ENCODE measurements around the gene CCT8L2.
"Not testable (repeated sequence)": the region's sequence is repeated elsewhere in the genome, so short reads cannot be mapped to it uniquely, and the experiment has no call there.

Gene CCT8L2

GRCh38 chr22:16591136-16591535 is 1.5 kb downstream of the CCT8L2 start:
- H3K4me1 ChIP-seq (ENCODE audit: control insufficient read depth, insufficient read depth, low read length) = not testable (repeated sequence)

GRCh38 chr22:16586991-16587390 is 5.6 kb downstream of the CCT8L2 start:
- H3K36me3 ChIP-seq (ENCODE audit: control insufficient read depth, insufficient read depth, low read length) = no peaks in the 10 kb centered on the region
- H3K4me1 ChIP-seq (ENCODE audit: control insufficient read depth, insufficient read depth, low read length) = no peaks in the 10 kb centered on the region
- H3K4me3 ChIP-seq (ENCODE audit: low read length) = no peak overlapping the region
- no peaks in the 10 kb centered on the region for H3K27me3 ChIP-seq (ENCODE audit: control insufficient read depth, insufficient read depth, low read length)
- H3K9me3 ChIP-seq (ENCODE audit: control insufficient read depth, low read length) = no peaks in the 10 kb centered on the region
- no peak overlapping the region for H3K9ac ChIP-seq (ENCODE audit: low read length)

More at GRCh38 chr22:16591136-16591535, 1.5 kb downstream of the CCT8L2 start:
- H3K36me3 ChIP-seq (ENCODE audit: control insufficient read depth, insufficient read depth, low read length); H3K4me3 ChIP-seq (ENCODE audit: low read length); H3K9me3 ChIP-seq (ENCODE audit: control insufficient read depth, low read length); H3K9ac ChIP-seq (ENCODE audit: low read length); H3K27me3 ChIP-seq (ENCODE audit: control insufficient read depth, insufficient read depth, low read length): not testable (repeated sequence)

- H3K9me3 ChIP-seq (ENCODE audit: control insufficient read depth, low read length) = no peaks in the 10 kb centered on the region
- no peaks in the 10 kb centered on the region for H3K36me3 ChIP-seq (ENCODE audit: control insufficient read depth, insufficient read depth, low read length)
- no peak overlapping the region for H3K4me3 ChIP-seq (ENCODE audit: low read length)
- H3K9ac ChIP-seq (ENCODE audit: low read length) = no peak overlapping the region
- H3K4me1 ChIP-seq (ENCODE audit: control insufficient read depth, insufficient read depth, low read length) = no peaks in the 10 kb centered on the region
- no peaks in the 10 kb centered on the region for H3K27me3 ChIP-seq (ENCODE audit: control insufficient read depth, insufficient read depth, low read length)
Observed at GRCh38 chr22:16586170-16586569, 6.4 kb downstream of the CCT8L2 start.

GRCh38 chr22:16580872-16581271 is 11.7 kb downstream of the CCT8L2 start:
- not testable (repeated sequence) for H3K4me3 ChIP-seq (ENCODE audit: low read length); H3K4me1 ChIP-seq (ENCODE audit: control insufficient read depth, insufficient read depth, low read length); H3K9me3 ChIP-seq (ENCODE audit: control insufficient read depth, low read length); H3K9ac ChIP-seq (ENCODE audit: low read length); H3K27me3 ChIP-seq (ENCODE audit: control insufficient read depth, insufficient read depth, low read length); H3K36me3 ChIP-seq (ENCODE audit: control insufficient read depth, insufficient read depth, low read length)

GRCh38 chr22:16569240-16569834 is 23.3 kb downstream of the CCT8L2 start:
- not testable (repeated sequence) for H3K4me3 ChIP-seq (ENCODE audit: low read length); H3K4me1 ChIP-seq (ENCODE audit: control insufficient read depth, insufficient read depth, low read length); H3K9me3 ChIP-seq (ENCODE audit: control insufficient read depth, low read length); H3K9ac ChIP-seq (ENCODE audit: low read length); H3K27me3 ChIP-seq (ENCODE audit: control insufficient read depth, insufficient read depth, low read length); H3K36me3 ChIP-seq (ENCODE audit: control insufficient read depth, insufficient read depth, low read length)

- H3K4me3 ChIP-seq (ENCODE audit: low read length) = no peak overlapping the region
- H3K9me3 ChIP-seq (ENCODE audit: control insufficient read depth, low read length) = no peaks in the 10 kb centered on the region
- H3K27me3 ChIP-seq (ENCODE audit: control insufficient read depth, insufficient read depth, low read length) = no peaks in the 10 kb centered on the region
- H3K4me1 ChIP-seq (ENCODE audit: control insufficient read depth, insufficient read depth, low read length) = no peaks in the 10 kb centered on the region
- no peaks in the 10 kb centered on the region for H3K36me3 ChIP-seq (ENCODE audit: control insufficient read depth, insufficient read depth, low read length)
- no peak overlapping the region for H3K9ac ChIP-seq (ENCODE audit: low read length)
Observed at GRCh38 chr22:16568425-16568758, 24.2 kb downstream of the CCT8L2 start.

GRCh38 chr22:16567617-16568424 is 24.8 kb downstream of the CCT8L2 start:
- H3K4me1 ChIP-seq (ENCODE audit: control insufficient read depth, insufficient read depth, low read length); H3K36me3 ChIP-seq (ENCODE audit: control insufficient read depth, insufficient read depth, low read length); H3K9me3 ChIP-seq (ENCODE audit: control insufficient read depth, low read length); H3K9ac ChIP-seq (ENCODE audit: low read length); H3K4me3 ChIP-seq (ENCODE audit: low read length); H3K27me3 ChIP-seq (ENCODE audit: control insufficient read depth, insufficient read depth, low read length): not testable (repeated sequence)

GRCh38 chr22:16566421-16567151 is 26.0 kb downstream of the CCT8L2 start:
- not testable (repeated sequence) for H3K9me3 ChIP-seq (ENCODE audit: control insufficient read depth, low read length); H3K9ac ChIP-seq (ENCODE audit: low read length); H3K4me3 ChIP-seq (ENCODE audit: low read length); H3K4me1 ChIP-seq (ENCODE audit: control insufficient read depth, insufficient read depth, low read length); H3K27me3 ChIP-seq (ENCODE audit: control insufficient read depth, insufficient read depth, low read length); H3K36me3 ChIP-seq (ENCODE audit: control insufficient read depth, insufficient read depth, low read length)

- H3K27me3 ChIP-seq (ENCODE audit: control insufficient read depth, insufficient read depth, low read length); H3K36me3 ChIP-seq (ENCODE audit: control insufficient read depth, insufficient read depth, low read length); H3K4me3 ChIP-seq (ENCODE audit: low read length); H3K9me3 ChIP-seq (ENCODE audit: control insufficient read depth, low read length); H3K4me1 ChIP-seq (ENCODE audit: control insufficient read depth, insufficient read depth, low read length); H3K9ac ChIP-seq (ENCODE audit: low read length): not testable (repeated sequence)
Observed at GRCh38 chr22:16565585-16566420, 26.8 kb downstream of the CCT8L2 start.

- H3K9me3 ChIP-seq (ENCODE audit: control insufficient read depth, low read length); H3K9ac ChIP-seq (ENCODE audit: low read length); H3K4me1 ChIP-seq (ENCODE audit: control insufficient read depth, insufficient read depth, low read length): not testable (repeated sequence)
Observed at GRCh38 chr22:16564837-16565584, 27.6 kb downstream of the CCT8L2 start.

GRCh38 chr22:16563555-16564520 is 28.8 kb downstream of the CCT8L2 start:
- Histone ChIP-seq H3K36me3 (ENCODE audit: control insufficient read depth, insufficient read depth, low read length) (no peaks in the 10 kb centered on the region), H3K9ac (ENCODE audit: low read length) (no peak overlapping the region), H3K4me1 (ENCODE audit: control insufficient read depth, insufficient read depth, low read length) (no peaks in the 10 kb centered on the region), H3K9me3 (ENCODE audit: control insufficient read depth, low read length) (no peaks in the 10 kb centered on the region), H3K27me3 (ENCODE audit: control insufficient read depth, insufficient read depth, low read length) (no peaks in the 10 kb centered on the region), H3K4me3 (ENCODE audit: low read length) (no peak overlapping the region)

More at GRCh38 chr22:16564837-16565584, 27.6 kb downstream of the CCT8L2 start:
- H3K27me3 ChIP-seq (ENCODE audit: control insufficient read depth, insufficient read depth, low read length); H3K36me3 ChIP-seq (ENCODE audit: control insufficient read depth, insufficient read depth, low read length); H3K4me3 ChIP-seq (ENCODE audit: low read length): not testable (repeated sequence)

All from mucosa of stomach (tissue), 1 donor.